Measurements from ENCODE around the gene OLFML2B.

GRCh38 chr1:161956097-161956496 is 67.6 kb downstream of the OLFML2B start:
- TF ChIP-seq POLR2A (IDR thresholded peaks at IDR 0.05), result no peak
- TF ChIP-seq CTCF (IDR thresholded peaks at IDR 0.05), result no peak

All from uterus (tissue), 2 donors.